Neural crest cell (in vitro differentiated cells): Measurements from ENCODE around the gene BABAM2. TPM values are rescaled to one million over a fixed set of nuclear protein-coding genes. Genes with fewer than 3 reads are reported as not detected.

Experiments used
- DNase-seq: peaks from one replicate; pipeline ENCODE4 v3.0.0; 2021; ENCODE audit warnings: low read depth, mixed read lengths, low spot score
- H3K27ac Mint-ChIP-seq: one replicate; pipeline ENCODE4 v1.8.0; 2021; ENCODE audit warnings: mild to moderate bottlenecking, mixed read lengths; ENCODE audit not compliant: unreplicated experiment
- H3K27me3 Mint-ChIP-seq: 2 replicates; pipeline ENCODE4 v1.8.0; 2021; ENCODE audit warnings: low read depth, mild to moderate bottlenecking, mixed read lengths
- H3K36me3 Mint-ChIP-seq: 2 replicates; pipeline ENCODE4 v1.8.0; 2021; ENCODE audit warnings: low read depth, mild to moderate bottlenecking, mixed read lengths
- H3K4me1 Mint-ChIP-seq: 2 replicates; pipeline ENCODE4 v1.8.0; 2021; ENCODE audit warnings: mixed read lengths
- H3K4me3 Mint-ChIP-seq: one replicate; pipeline ENCODE4 v1.8.0; 2021; ENCODE audit warnings: mild to moderate bottlenecking, mixed read lengths
- H3K9me3 Mint-ChIP-seq: 2 replicates; pipeline ENCODE4 v1.8.0; 2021; ENCODE audit warnings: mixed read lengths
- total RNA-seq: library from RNA; stranded (reverse); gene quantifications from 2 replicates; pipeline ENCODE4 v1.2.1, GENCODE V29; 2021
- TF ChIP-seq, protein P1 (sequence below): fragments of 200-600 bp; sonication (generic); conservative IDR thresholded peaks from 2 replicates; pipeline ENCODE4 v1.5.0; 2021; ENCODE audit warnings: antibody characterized with exemption, mild to moderate bottlenecking

The BABAM2 gene
- total RNA-seq, 1 donor from 2014 or later, result 28.6 TPM

DNA sequence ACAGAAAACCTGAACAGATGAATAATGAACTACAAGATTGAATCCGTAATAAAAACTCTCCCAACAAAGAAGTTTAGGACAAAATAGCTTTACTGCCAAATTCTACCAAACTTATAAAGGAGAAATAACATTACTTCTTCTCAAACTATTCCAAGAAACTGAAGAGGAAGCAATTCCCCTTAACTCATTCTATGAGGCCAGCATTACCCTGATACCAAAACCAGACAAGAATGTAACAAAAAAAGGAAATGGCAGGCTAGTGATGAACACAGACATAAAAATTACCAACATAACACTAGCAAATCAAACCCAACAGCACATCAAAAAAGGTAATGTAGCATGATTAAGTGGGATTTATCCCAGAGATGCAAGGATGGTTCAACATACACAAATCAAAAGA, 288.4 kb downstream of the BABAM2 start:
- Mint-ChIP-seq H3K4me3 (no peak overlapping the region), H3K27ac (no peak overlapping the region), H3K4me1 (no peaks in the 10 kb centered on the region), H3K36me3 (peaks cover 25% of the 10 kb centered on the region), H3K27me3 (no peaks in the 10 kb centered on the region), H3K9me3 (peaks cover 21% of the 10 kb centered on the region)
- no peak for DNase-seq
- TF ChIP-seq, protein P1, sequence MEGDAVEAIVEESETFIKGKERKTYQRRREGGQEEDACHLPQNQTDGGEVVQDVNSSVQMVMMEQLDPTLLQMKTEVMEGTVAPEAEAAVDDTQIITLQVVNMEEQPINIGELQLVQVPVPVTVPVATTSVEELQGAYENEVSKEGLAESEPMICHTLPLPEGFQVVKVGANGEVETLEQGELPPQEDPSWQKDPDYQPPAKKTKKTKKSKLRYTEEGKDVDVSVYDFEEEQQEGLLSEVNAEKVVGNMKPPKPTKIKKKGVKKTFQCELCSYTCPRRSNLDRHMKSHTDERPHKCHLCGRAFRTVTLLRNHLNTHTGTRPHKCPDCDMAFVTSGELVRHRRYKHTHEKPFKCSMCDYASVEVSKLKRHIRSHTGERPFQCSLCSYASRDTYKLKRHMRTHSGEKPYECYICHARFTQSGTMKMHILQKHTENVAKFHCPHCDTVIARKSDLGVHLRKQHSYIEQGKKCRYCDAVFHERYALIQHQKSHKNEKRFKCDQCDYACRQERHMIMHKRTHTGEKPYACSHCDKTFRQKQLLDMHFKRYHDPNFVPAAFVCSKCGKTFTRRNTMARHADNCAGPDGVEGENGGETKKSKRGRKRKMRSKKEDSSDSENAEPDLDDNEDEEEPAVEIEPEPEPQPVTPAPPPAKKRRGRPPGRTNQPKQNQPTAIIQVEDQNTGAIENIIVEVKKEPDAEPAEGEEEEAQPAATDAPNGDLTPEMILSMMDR, result no peak

DNA sequence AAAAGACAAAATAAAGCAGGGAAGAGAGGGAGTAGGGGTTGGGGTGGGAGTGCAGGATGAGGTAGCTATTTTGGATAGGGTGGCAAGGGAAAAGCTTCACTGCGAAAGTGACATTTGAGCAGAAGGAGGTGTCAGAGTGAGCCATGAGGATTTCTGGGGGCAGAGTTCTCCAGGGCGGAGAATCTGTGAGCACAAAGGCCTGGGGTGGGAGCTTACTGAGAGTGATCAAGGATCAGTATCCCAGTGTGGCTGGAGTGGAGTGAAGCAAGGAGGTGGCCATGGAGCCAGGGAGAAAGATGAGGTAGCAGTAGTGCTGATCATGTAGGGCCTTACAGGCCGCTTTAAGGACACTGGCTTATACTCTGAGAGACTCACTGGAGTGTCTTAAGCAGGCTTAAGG, 291.3 kb downstream of the BABAM2 start:
- Mint-ChIP-seq H3K9me3 (peaks cover 16% of the 10 kb centered on the region), H3K27ac (peak overlapping the region; percentile 97), H3K27me3 (no peaks in the 10 kb centered on the region), H3K36me3 (peaks cover 19% of the 10 kb centered on the region), H3K4me3 (no peak overlapping the region), H3K4me1 (no peaks in the 10 kb centered on the region)
- TF ChIP-seq, protein P1, result no peak
- no peak for DNase-seq

DNA sequence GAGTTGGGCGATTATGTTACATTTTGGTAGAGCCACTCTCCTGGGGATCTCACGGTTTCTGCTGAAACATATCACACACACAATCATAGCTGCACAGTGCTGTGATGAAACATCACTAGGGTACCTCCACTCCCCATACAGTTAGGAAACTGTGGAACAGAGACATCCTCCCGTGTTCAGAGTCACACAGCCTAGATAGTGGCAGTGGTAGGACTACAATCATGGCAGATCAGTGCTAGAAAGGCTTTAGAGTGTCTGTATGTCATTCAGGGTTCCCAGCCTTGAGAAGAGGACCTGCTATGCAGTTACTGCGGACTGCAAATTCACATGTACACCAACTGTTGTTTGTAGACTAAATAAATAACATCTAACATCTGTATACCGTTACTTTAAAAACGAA, 291.8 kb downstream of the BABAM2 start:
- H3K27me3 Mint-ChIP-seq, result no peaks in the 10 kb centered on the region
- peaks cover 14% of the 10 kb centered on the region for H3K9me3 Mint-ChIP-seq
- peaks cover 14% of the 10 kb centered on the region for H3K36me3 Mint-ChIP-seq
- TF ChIP-seq, protein P1, result no peak
- H3K4me1 Mint-ChIP-seq, result no peaks in the 10 kb centered on the region
- no peak for DNase-seq
- H3K4me3 Mint-ChIP-seq, result no peak overlapping the region
- no peak overlapping the region for H3K27ac Mint-ChIP-seq

DNA sequence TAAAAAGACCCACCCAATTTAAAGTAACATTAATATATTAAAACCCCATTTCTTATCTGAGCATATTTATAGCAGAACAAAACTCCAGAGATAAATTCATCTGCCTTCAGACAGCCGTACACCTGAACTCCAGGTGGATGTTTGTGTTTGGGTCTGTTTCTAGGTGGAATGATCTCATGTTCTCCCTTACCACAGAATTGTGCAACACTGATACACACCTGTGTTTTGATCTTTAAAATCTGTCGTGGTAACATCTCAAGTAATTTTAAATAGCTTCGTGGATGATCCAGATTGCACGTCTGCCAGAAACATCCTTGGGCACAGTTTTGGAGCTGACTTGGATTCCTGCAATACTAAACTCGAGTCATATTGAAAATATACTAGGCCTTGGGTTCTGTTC, 294.6 kb downstream of the BABAM2 start:
- TF ChIP-seq, protein P1, result no peak
- H3K27ac Mint-ChIP-seq, result no peak overlapping the region
- H3K9me3 Mint-ChIP-seq, result peaks cover 3% of the 10 kb centered on the region
- H3K4me1 Mint-ChIP-seq, result no peaks in the 10 kb centered on the region
- peaks cover 6% of the 10 kb centered on the region for H3K36me3 Mint-ChIP-seq
- no peak overlapping the region for H3K4me3 Mint-ChIP-seq
- no peaks in the 10 kb centered on the region for H3K27me3 Mint-ChIP-seq
- DNase-seq, result no peak

DNA sequence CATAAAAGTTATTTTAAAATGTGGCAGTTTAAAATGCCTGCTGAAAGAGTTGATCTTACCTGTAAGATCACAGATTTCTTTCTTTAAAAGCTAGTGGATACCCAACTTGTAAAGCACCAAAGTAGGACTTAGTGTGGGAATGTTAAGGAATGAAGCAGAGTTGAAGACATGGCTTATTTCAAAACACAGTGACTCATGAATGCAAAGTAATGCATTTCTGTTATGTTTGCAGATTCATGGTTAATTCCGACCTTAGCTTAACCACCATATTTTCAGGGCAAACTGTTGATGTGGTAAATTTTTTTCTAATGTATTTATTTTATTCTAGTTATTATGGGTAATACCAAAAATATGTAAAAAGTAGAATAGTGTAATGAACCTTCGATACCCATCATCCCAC, 295.4 kb downstream of the BABAM2 start:
- Mint-ChIP-seq H3K27ac (no peak overlapping the region), H3K27me3 (no peaks in the 10 kb centered on the region), H3K36me3 (peaks cover 3% of the 10 kb centered on the region), H3K4me1 (no peaks in the 10 kb centered on the region), H3K4me3 (no peak overlapping the region), H3K9me3 (no peaks in the 10 kb centered on the region)
- TF ChIP-seq, protein P1, result no peak
- no peak for DNase-seq

DNA sequence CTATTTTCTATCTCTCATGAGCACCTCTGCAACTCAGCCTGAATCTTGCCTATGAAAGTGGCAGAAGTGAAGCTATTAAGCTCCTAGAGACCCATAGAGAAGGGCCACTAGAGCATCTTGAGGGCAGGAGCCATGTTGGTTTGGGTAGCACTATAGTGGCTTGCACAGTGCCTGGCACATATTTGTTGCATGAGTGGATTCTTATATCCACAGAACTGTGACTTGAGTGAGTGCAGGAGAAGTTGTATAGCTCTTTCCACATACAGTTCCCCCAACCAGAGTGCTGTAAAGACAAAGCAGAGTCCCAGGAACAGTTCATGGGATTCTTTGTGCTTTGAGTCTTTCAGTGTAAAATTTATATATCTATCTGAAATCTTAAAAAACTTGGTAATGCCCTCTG, 296.7 kb downstream of the BABAM2 start:
- Mint-ChIP-seq H3K27ac (no peak overlapping the region), H3K27me3 (no peaks in the 10 kb centered on the region), H3K4me1 (no peaks in the 10 kb centered on the region), H3K4me3 (no peak overlapping the region), H3K9me3 (no peaks in the 10 kb centered on the region), H3K36me3 (peaks cover 3% of the 10 kb centered on the region)
- TF ChIP-seq, protein P1, result no peak
- DNase-seq, result no peak
